Naive thymus-derived CD4-positive, alpha-beta T cell (primary cell): ENCODE results near the gene CRTAC1. TPM values are rescaled to one million over a fixed set of nuclear protein-coding genes. Genes with fewer than 3 reads are reported as not detected.
"Not testable (repeated sequence)": the region's sequence is repeated elsewhere in the genome, so short reads cannot be mapped to it uniquely, and the experiment has no call there.

Experiments
- ATAC-seq: fragments of 150-1000 bp; cut with Tn5 transposase; 2 replicates; pipeline ENCODE4 v1.10.0; 2021; ENCODE audit warnings: mild to moderate bottlenecking, moderate library complexity
- CTCF ChIA-PET: fragments of 350-600 bp; sonication (Branson Sonifier 250); formaldehyde crosslinking; loops from one replicate; lab custom pipeline; 2021; ENCODE audit warnings: antibody characterized with exemption; lab: Charles Lee
- POLR2A ChIA-PET: fragments of 350-600 bp; sonication (Branson Sonifier 250); formaldehyde crosslinking; loops from one replicate; lab custom pipeline; 2021; ENCODE audit warnings: antibody characterized with exemption, inconsistent platforms; lab: Charles Lee
- DNase-seq, 9 donors: peaks; one replicate each; pipeline versions ENCODE4 v3.0.0 to v3.0.0-alpha.2; 2020 to 2022; ENCODE audit warnings: mixed read lengths in 1 of 9
- H3K27ac ChIP-seq: one replicate; pipeline ENCODE4 v1.7.0; 2013; ENCODE audit warnings: mild to moderate bottlenecking, low read depth, low read length, moderate library complexity
- H3K27me3 ChIP-seq, 2 donors: one replicate each; pipeline ENCODE4 v1.7.0; 2013; ENCODE audit warnings: low read length in 2 of 2, mild to moderate bottlenecking in 2 of 2, moderate library complexity in 2 of 2; ENCODE audit not compliant: control insufficient read depth in 2 of 2, insufficient read depth in 2 of 2
- H3K36me3 ChIP-seq, 3 experiments: 1 replicate in 2 of 3; 2 replicates in 1 of 3; pipeline ENCODE4 v1.7.0; 2013; ENCODE audit warnings: low read length in 3 of 3, mild to moderate bottlenecking in 3 of 3, moderate library complexity in 1 of 3; ENCODE audit not compliant: insufficient read depth in 3 of 3, control insufficient read depth in 2 of 3
- H3K4me1 ChIP-seq, 2 donors: one replicate each; pipeline ENCODE4 v1.7.0; 2013; ENCODE audit warnings: low read length in 2 of 2, mild to moderate bottlenecking in 2 of 2, moderate library complexity in 1 of 2; ENCODE audit not compliant: control insufficient read depth in 2 of 2, insufficient read depth in 2 of 2
- H3K4me3 ChIP-seq: 2 replicates; pipeline ENCODE4 v1.7.0; 2013; ENCODE audit warnings: mild to moderate bottlenecking, low read length
- H3K9me3 ChIP-seq, 3 experiments: 1 replicate in 2 of 3; 2 replicates in 1 of 3; pipeline ENCODE4 v1.7.0; 2013; ENCODE audit warnings: low read length in 3 of 3; ENCODE audit not compliant: control insufficient read depth in 2 of 3
- H3K27ac Mint-ChIP-seq, 9 donors: one replicate each; pipeline ENCODE4 v1.8.0; 2020 to 2022; ENCODE audit warnings: mixed read lengths in 9 of 9, mild to moderate bottlenecking in 8 of 9, moderate library complexity in 5 of 9, inconsistent platforms in 2 of 9
- H3K27me3 Mint-ChIP-seq, 5 donors: one replicate each; pipeline ENCODE4 v1.8.0; 2021 to 2022; ENCODE audit warnings: mixed read lengths in 5 of 5, mild to moderate bottlenecking in 1 of 5
- H3K36me3 Mint-ChIP-seq, 5 donors: one replicate each; pipeline ENCODE4 v1.8.0; 2020 to 2022; ENCODE audit warnings: mixed read lengths in 5 of 5, mild to moderate bottlenecking in 3 of 5, inconsistent platforms in 1 of 5
- H3K4me1 Mint-ChIP-seq, 7 donors: one replicate each; pipeline ENCODE4 v1.8.0; 2020 to 2022; ENCODE audit warnings: mixed read lengths in 7 of 7, mild to moderate bottlenecking in 3 of 7, inconsistent platforms in 1 of 7
- H3K4me3 Mint-ChIP-seq, 10 donors: one replicate each; pipeline ENCODE4 v1.8.0; 2020 to 2022; ENCODE audit warnings: mild to moderate bottlenecking in 10 of 10, mixed read lengths in 10 of 10, moderate library complexity in 6 of 10, inconsistent platforms in 2 of 10
- H3K9me3 Mint-ChIP-seq, 11 donors: one replicate each; pipeline ENCODE4 v1.8.0; 2020 to 2022; ENCODE audit warnings: mixed read lengths in 11 of 11, mild to moderate bottlenecking in 4 of 11, inconsistent platforms in 1 of 11, moderate library complexity in 1 of 11
- intact Hi-C, 2 donors: fragments of 100-400 bp; cut with micrococcal nuclease; formaldehyde crosslinking; loops; one replicate each; pipeline ENCODE4 v1.15.1; 2023
- polyA plus RNA-seq, 2 donors: library from polyadenylated mRNA; unstranded; fragments of 300-500 nt; fragmentation: Illumina TruSeq; gene quantifications; one replicate each; pipeline ENCODE4 v1.2.3, GENCODE V29; 2021
- total RNA-seq, 6 experiments: library from RNA in 5 of 6; stranded (reverse) in 5 of 6; gene quantifications; 1 replicate in 5 of 6; 2 replicates in 1 of 6; pipeline ENCODE4 v1.2.3 and lab custom pipeline; 2021 to 2026

CRTAC1 gene
- total and polyA plus RNA-seq, 7 experiments from 2014 or later = not detected

DNA sequence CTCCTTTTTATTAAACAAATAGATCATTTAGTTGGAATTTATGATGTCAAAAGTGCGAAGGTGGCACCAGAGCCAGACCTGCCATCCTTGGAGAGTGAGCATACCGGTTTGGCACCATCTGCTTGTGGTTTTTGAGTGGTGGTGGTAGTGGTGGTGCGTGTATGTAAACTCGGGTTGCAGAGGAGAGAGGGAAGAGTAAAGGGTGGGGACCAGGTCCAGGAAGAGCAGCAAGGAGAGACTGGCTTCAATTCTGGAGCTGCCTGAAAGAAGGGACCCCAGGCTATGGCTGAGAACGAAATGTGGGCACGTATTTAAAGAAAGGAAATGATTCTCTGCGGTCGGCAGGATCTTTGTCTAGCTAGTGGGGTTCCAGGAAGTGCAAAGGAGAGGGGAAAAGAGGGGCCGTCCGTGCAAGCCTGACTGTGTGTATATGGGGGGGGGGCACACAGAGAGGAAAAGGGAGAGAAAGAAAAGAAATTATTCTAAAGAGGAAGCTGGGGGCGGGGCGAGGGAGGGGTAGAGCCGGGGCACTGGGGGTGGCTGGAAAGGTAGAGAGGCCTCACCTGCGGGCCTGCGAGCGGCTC, 181.2 kb downstream of the CRTAC1 start:
- ATAC-seq = peak; percentile 34
- H3K27me3 ChIP-seq = no peaks in the 10 kb centered on the region
- ChIA-PET POLR2A (interaction anchor here (0.6 to 1.9 kb wide), 10 partner anchors 10 to 369 kb away, joined by 3 to 7 read pairs (median 3); partner anchors contain the start of gene ZFYVE27), CTCF (interaction anchor here (0.7 to 5.2 kb wide), 5 partner anchors 14 to 57 kb away, joined by 3 to 25 read pairs (median 5); no protein-coding TSS in a partner anchor)
- Mint-ChIP-seq H3K9me3 (no peaks in the 10 kb centered on the region), H3K27ac (peak overlapping the region; percentile 51 to 93 (median 85)), H3K27me3 (peaks cover 0 to 4% (median 0%) of the 10 kb centered on the region in 5 donors), H3K4me1 (peaks cover 21 to 43% (median 35%) of the 10 kb centered on the region in 7 donors), H3K4me3 (peak overlapping the region; percentile 84 to 93 (median 88)), H3K36me3 (peaks cover 0 to under 1% (median 0%) of the 10 kb centered on the region in 5 donors)
- peak in 3 of 9 donors; percentile 5 to 47 (median 5) for DNase-seq
- no peaks in the 10 kb centered on the region for H3K36me3 ChIP-seq
- peak overlapping the region; percentile 71 for H3K4me3 ChIP-seq
- intact Hi-C loops = loop anchor here (1.0 to 5.0 kb wide), 6 partner anchors 20 to 209 kb away; partner anchors contain the start of genes AVPI1 (in 2 of the 2), PI4K2A (in 1 of the 2) and ZFYVE27 (in 1 of the 2)
- H3K27ac ChIP-seq = peak overlapping the region; percentile 60
- H3K4me1 ChIP-seq = peaks cover 25 to 32% of the 10 kb centered on the region in 2 donors
- H3K9me3 ChIP-seq = no peaks in the 10 kb centered on the region

DNA sequence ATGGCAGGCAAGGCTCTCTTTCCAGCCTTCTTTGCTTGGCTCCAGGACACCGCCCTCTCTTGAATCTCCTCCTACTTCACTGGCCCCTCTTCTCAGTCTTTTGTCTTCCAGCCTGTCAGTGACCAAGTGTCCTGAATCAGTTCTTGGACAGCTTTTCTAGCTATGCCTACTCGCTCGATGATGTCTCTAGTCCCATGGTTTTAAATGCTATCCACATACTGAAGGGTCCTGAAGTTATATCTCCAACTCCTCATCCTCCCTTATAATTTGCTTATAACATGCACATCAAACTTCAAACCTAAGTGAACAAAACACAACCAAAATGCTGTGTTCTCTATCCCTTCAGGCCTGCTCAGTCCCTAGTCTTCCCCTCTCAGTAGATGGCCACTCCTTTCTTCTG, 185.7 kb downstream of the CRTAC1 start:
- Mint-ChIP-seq H3K4me1 (peaks cover 8 to 27% (median 21%) of the 10 kb centered on the region in 7 donors), H3K27me3 (peaks cover 0 to 12% (median 0%) of the 10 kb centered on the region in 5 donors), H3K36me3 (peaks cover 0 to 9% (median 6%) of the 10 kb centered on the region in 5 donors), H3K27ac (no peak overlapping the region), H3K4me3 (no peak overlapping the region), H3K9me3 (peaks cover 0 to 5% (median 0%) of the 10 kb centered on the region in 11 donors)
- H3K4me1 ChIP-seq = peaks cover 5 to 6% of the 10 kb centered on the region in 2 donors
- H3K4me3 ChIP-seq = no peak overlapping the region
- H3K36me3 ChIP-seq = no peaks in the 10 kb centered on the region
- no peak overlapping the region for H3K27ac ChIP-seq
- no peaks in the 10 kb centered on the region for H3K27me3 ChIP-seq
- POLR2A ChIA-PET = no interaction called here
- ATAC-seq (no peak), DNase-seq (no peak)
- H3K9me3 ChIP-seq = no peaks in the 10 kb centered on the region
- CTCF ChIA-PET = no interaction called here
- intact Hi-C loops = loop anchor here in 1 of 2 donors (5.0 kb wide), 1 partner anchor 157 kb away; the partner anchor contains the start of gene AVPI1

DNA sequence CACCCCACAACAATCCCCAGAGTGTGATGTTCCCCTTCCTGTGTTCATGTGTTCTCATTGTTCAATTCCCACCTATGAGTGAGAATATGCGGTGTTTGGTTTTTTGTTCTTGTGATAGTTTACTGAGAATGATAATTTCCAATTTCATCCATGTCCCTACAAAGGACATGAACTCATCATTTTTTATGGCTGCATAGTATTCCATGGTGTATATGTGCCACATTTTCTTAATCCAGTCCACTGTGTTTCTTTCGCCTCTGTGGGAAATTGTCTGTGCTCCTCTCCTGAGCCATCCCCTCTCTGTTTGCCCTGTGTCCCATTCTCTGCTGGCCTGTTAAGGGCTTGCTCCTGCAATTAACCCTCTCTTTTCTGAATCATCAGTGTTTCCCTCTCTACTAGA, 186.4 kb downstream of the CRTAC1 start:
- Mint-ChIP-seq H3K27me3 (peaks cover 0 to 12% (median 0%) of the 10 kb centered on the region in 5 donors), H3K27ac (peak overlapping the region in 3 of 9 donors; percentile 15 to 69 (median 43)), H3K4me1 (peaks cover 7 to 23% (median 17%) of the 10 kb centered on the region in 7 donors)
- H3K9me3 ChIP-seq, H3K27me3 ChIP-seq, ATAC-seq, H3K4me3 ChIP-seq, intact Hi-C loops, H3K27ac ChIP-seq, DNase-seq, H3K36me3 ChIP-seq, H3K36me3 Mint-ChIP-seq, POLR2A ChIA-PET, H3K4me1 ChIP-seq, H3K9me3 Mint-ChIP-seq, H3K4me3 Mint-ChIP-seq: not testable (repeated sequence)
- CTCF ChIA-PET = interaction anchor here (1.5 kb wide), 1 partner anchor 17 kb away, joined by 3 read pairs; no protein-coding TSS in a partner anchor

DNA sequence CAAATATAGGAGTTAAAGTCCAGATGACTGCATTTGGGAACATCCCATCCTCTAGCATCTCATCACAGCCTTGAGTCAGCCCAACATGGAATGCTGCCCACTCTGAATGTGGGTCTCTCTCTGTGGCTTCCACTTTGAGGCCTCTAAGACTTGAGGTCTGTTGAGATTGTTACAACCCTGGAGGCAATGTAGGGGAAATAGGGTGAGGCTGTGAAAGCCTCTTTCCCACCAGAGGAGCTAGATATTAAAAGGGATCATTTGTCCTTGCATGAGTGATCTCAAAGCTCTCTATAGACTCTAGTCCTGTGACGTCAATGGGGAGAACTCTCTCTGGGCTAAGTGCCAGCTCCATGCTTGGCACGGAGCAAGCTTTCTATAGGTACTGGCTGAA, 187.1 kb downstream of the CRTAC1 start:
- CTCF ChIA-PET = interaction anchor here (0.7 to 1.5 kb wide), 3 partner anchors 11 to 42 kb away, joined by 3 read pairs; no protein-coding TSS in a partner anchor

DNA sequence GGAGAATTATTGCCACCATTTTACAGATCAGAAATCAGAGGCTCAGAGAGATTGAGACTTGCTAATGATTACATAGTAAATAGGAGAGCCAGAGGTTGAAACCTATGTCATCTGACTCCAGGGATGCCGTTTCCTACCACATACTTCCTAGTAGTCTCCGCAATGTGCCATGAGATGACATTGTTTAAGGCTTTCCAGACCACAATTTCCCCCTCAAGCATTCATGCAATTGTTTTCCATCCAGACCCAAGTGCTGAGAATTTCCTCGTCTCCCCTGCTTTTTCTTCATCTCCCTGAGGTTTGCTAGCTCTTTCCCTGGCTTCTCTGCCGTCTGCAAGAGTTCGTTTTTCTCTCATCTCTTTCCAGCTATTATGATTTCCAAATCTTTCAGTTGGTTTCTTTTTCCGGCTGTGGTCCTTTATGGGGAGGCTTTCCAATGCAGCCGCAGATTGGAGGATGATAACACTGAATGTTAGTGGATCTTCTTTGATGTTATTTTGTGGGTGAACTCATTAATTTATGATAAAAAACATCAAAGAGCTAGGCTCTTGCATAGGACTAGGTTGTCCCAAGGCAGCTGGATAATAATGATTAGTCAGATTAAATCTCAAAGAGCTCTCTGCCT, 187.7 kb downstream of the CRTAC1 start:
- Mint-ChIP-seq H3K27ac (peak overlapping the region in 2 of 9 donors; percentile 32 to 46), H3K4me3 (no peak overlapping the region), H3K27me3 (peaks cover 0 to 14% (median 0%) of the 10 kb centered on the region in 5 donors), H3K4me1 (peaks cover 6 to 21% (median 15%) of the 10 kb centered on the region in 7 donors), H3K9me3 (peaks cover 0 to 5% (median 0%) of the 10 kb centered on the region in 11 donors), H3K36me3 (peaks cover 0 to 12% (median 8%) of the 10 kb centered on the region in 5 donors)
- Histone ChIP-seq H3K27me3 (no peaks in the 10 kb centered on the region), H3K4me1 (no peaks in the 10 kb centered on the region), H3K4me3 (no peak overlapping the region), H3K27ac (no peak overlapping the region), H3K9me3 (no peaks in the 10 kb centered on the region), H3K36me3 (no peaks in the 10 kb centered on the region)
- ChIA-PET CTCF (interaction anchor here (0.6 to 1.5 kb wide), 4 partner anchors 12 to 42 kb away, joined by 3 read pairs; no protein-coding TSS in a partner anchor), POLR2A (no interaction called here)
- intact Hi-C loops = no loop called here
- ATAC-seq (no peak), DNase-seq (no peak)

More for the DNA sequence above, 187.1 kb downstream of the CRTAC1 start:
- Histone ChIP-seq H3K36me3 (no peaks in the 10 kb centered on the region), H3K27ac (no peak overlapping the region), H3K4me3 (no peak overlapping the region), H3K9me3 (no peaks in the 10 kb centered on the region), H3K4me1 (no peaks in the 10 kb centered on the region), H3K27me3 (no peaks in the 10 kb centered on the region)
- Mint-ChIP-seq H3K27me3 (peaks cover 0 to 16% (median 0%) of the 10 kb centered on the region in 5 donors), H3K4me3 (no peak overlapping the region), H3K9me3 (peaks cover 0 to 5% (median 0%) of the 10 kb centered on the region in 11 donors), H3K36me3 (peaks cover 0 to 10% (median 8%) of the 10 kb centered on the region in 5 donors), H3K27ac (peak overlapping the region in 2 of 9 donors; percentile 14 to 46), H3K4me1 (peaks cover 6 to 21% (median 15%) of the 10 kb centered on the region in 7 donors)
- ATAC-seq (no peak), DNase-seq (no peak)
- POLR2A ChIA-PET = no interaction called here
- intact Hi-C loops = no loop called here

DNA sequence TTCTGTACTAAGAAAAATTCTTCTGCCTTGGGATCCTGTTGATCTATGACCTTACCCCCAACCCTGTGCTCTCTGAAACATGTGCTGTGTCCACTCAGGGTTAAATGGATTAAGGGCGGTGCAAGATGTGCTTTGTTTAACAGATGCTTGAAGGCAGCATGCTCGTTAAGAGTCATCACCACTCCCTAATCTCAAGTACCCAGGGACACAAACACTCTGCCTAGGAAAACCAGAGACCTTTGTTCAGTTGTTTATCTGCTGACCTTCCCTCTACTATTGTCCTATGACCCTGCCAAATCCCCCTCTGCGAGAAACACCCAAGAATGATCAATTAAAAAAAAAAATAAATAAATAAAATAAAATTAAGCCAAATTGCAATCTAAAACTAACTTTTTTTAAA, 188.3 kb downstream of the CRTAC1 start:
- H3K9me3 Mint-ChIP-seq, H3K9me3 ChIP-seq, ATAC-seq, H3K27ac Mint-ChIP-seq, DNase-seq, H3K27ac ChIP-seq, H3K27me3 ChIP-seq, H3K4me3 Mint-ChIP-seq, H3K4me1 ChIP-seq, intact Hi-C loops, H3K4me3 ChIP-seq, H3K36me3 ChIP-seq, POLR2A ChIA-PET: not testable (repeated sequence)
- Mint-ChIP-seq H3K36me3 (peaks cover 0 to 13% (median 10%) of the 10 kb centered on the region in 5 donors), H3K4me1 (peaks cover 6 to 21% (median 15%) of the 10 kb centered on the region in 7 donors), H3K27me3 (peaks cover 0 to 15% (median 0%) of the 10 kb centered on the region in 5 donors)
- CTCF ChIA-PET = interaction anchor here (0.6 kb wide), 1 partner anchor 25 kb away, joined by 3 read pairs; no protein-coding TSS in a partner anchor
